SU-DHL-6 (cell line): ENCODE data around the gene APH1B.

Experiments used
- H2AFZ ChIP-seq: fragments of 200-600 bp; sonication (generic); 2 replicates; pipeline ENCODE4 v1.6.1; 2014; ENCODE audit warnings: low read depth, mild to moderate bottlenecking, moderate library complexity, mixed read lengths, antibody characterized with exemption, low read length; ENCODE audit not compliant: severe bottlenecking
- H3F3A ChIP-seq: fragments of 200-600 bp; shearing (Covaris generic); 2 replicates; pipeline ENCODE4 v1.6.0; 2016; ENCODE audit warnings: antibody characterized with exemption, mild to moderate bottlenecking; ENCODE audit not compliant: insufficient read depth
- H3K27ac ChIP-seq: fragments of 200-600 bp; sonication (generic); 2 replicates; pipeline ENCODE4 v1.5.1; 2016; ENCODE audit warnings: low read depth, mild to moderate bottlenecking, low read length, moderate library complexity, mixed read lengths
- H3K27me3 ChIP-seq: fragments of 200-600 bp; sonication (generic), shearing (Covaris generic); 2 replicates; pipeline ENCODE4 v1.6.0; 2014; ENCODE audit warnings: mild to moderate bottlenecking, low read length
- H3K36me3 ChIP-seq: fragments of 200-600 bp; sonication (generic); 2 replicates; pipeline ENCODE4 v1.6.1; 2014; ENCODE audit warnings: mild to moderate bottlenecking, low read length, mixed read lengths
- H3K4me2 ChIP-seq: fragments of 300-600, 200-600 bp; shearing (Covaris generic), sonication (generic); 2 replicates; pipeline ENCODE4 v1.6.0; 2014; ENCODE audit warnings: low read length, low read depth, mild to moderate bottlenecking; ENCODE audit not compliant: poor library complexity, severe bottlenecking
- H3K4me3 ChIP-seq: fragments of 200-600 bp; sonication (generic); 2 replicates; pipeline ENCODE4 v1.5.1; 2014; ENCODE audit warnings: antibody characterized with exemption, low read length, mild to moderate bottlenecking, mixed read lengths; ENCODE audit not compliant: insufficient read depth, poor library complexity, severe bottlenecking
- H3K79me2 ChIP-seq: fragments of 200-600 bp; sonication (generic); 2 replicates; pipeline ENCODE4 v1.6.1; 2014; ENCODE audit warnings: mild to moderate bottlenecking, low read length, moderate library complexity; ENCODE audit not compliant: insufficient read depth
- H3K9ac ChIP-seq: fragments of 200-600 bp; sonication (generic); 2 replicates; pipeline ENCODE4 v1.7.0; 2014; ENCODE audit warnings: mild to moderate bottlenecking, low read length
- H3K9me2 ChIP-seq: fragments of 200-600 bp; sonication (generic); replicated peaks from 2 replicates; pipeline ENCODE4 v1.6.1; 2014; ENCODE audit warnings: low read length; ENCODE audit not compliant: insufficient read depth
- H3K9me3 ChIP-seq: fragments of 200-600 bp; sonication (generic); 2 replicates; pipeline ENCODE4 v1.6.1; 2014; ENCODE audit warnings: low read length, mixed read lengths; ENCODE audit not compliant: insufficient read depth
- H4K20me1 ChIP-seq: fragments of 200-600 bp; sonication (generic); 2 replicates; pipeline ENCODE4 v1.6.1; 2014; ENCODE audit warnings: low read depth, mild to moderate bottlenecking, antibody characterized with exemption, low read length, moderate library complexity, mixed read lengths
- EZH2phosphoT487 ChIP-seq: fragments of 200-600 bp; sonication (generic), shearing (Covaris generic); conservative IDR thresholded peaks from 2 replicates; pipeline ENCODE4 v1.6.1; 2018; ENCODE audit warnings: mild to moderate bottlenecking, antibody characterized with exemption, low read length, moderate library complexity, mixed read lengths
- TF ChIP-seq, protein P1 (sequence below): fragments of 200-600 bp; sonication (generic); IDR thresholded peaks from one replicate; pipeline ENCODE4 v1.5.1; 2017; ENCODE audit warnings: antibody characterized with exemption, mild to moderate bottlenecking, low read length, moderate library complexity; ENCODE audit not compliant: insufficient read depth, poor library complexity, severe bottlenecking

The APH1B gene

DNA sequence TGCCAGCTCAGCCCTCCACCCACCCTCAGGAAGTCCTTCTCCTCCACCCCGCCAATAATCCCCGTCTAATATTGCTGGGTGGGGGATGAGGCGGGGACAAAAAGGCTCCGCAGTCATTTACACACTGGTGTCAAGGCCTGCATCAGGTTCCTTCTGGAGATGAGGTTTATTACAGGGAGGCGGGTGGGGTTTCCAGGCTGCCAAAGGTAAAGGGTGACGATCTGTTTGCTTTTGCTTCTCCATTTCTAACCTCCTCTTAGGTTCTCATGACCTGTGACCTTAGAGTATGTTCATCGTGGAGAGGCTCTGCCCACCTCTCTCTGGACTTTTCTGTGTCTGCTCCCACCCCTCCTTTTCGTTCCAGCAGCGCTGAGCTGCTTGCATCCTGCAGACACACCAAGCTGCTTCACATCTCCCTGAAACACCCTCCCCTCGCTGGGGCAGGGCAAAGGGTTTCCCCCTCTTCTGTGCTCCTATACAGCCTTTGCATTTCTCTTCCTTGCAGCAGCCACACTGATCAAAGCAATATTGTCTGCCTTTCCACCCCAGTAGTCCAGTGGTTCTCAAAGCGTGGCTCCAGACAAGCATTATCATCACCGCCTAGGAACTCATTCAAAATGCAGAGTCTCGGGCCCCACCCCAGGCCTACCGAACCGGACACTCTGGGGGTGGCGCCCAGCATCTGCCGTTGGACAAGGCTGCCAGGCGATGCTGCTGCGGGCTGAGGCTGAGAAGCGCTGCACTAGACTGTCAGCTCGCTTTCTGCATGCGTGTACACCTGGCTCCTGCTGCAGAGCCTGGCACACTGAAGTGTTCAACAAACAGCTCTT lies 77.6 kb downstream of the APH1B start:
- Histone ChIP-seq H3K4me2 (no peak overlapping the region), H2AFZ (no peak overlapping the region)

DNA sequence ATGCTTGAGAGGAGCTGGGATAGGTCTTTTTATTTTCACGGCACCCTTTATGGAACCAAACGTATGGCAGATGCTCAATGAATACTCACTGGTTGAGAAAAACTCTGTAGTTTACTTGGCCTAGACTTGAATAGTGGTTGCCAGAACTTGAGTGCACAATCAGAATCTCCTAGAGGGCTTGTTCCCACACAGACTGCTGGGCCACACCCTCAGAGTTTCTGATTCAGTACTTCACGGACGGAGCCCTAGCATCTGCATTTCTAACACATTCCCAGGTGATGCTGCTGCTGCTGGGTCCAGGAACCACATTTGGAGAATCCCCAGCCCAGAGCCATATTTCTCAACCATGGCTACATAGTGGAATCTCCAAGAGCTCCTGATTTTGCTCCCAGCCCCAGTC lies 79.7 kb downstream of the APH1B start:
- no peak overlapping the region for H3K4me3 ChIP-seq
- no peaks in the 10 kb centered on the region for H3F3A ChIP-seq
- no peaks in the 10 kb centered on the region for H3K79me2 ChIP-seq
- no peaks in the 10 kb centered on the region for H4K20me1 ChIP-seq
- H3K9ac ChIP-seq: no peak overlapping the region
- no peaks in the 10 kb centered on the region for H3K9me2 ChIP-seq
- H3K9me3 ChIP-seq: no peaks in the 10 kb centered on the region
- H2AFZ ChIP-seq: no peak overlapping the region
- no peak overlapping the region for H3K4me2 ChIP-seq
- H3K36me3 ChIP-seq: no peaks in the 10 kb centered on the region
- TF ChIP-seq EZH2phosphoT487: no peak
- no peak overlapping the region for H3K27ac ChIP-seq
- H3K27me3 ChIP-seq: no peaks in the 10 kb centered on the region

More for the DNA sequence above, 77.6 kb downstream of the APH1B start:
- Histone ChIP-seq H3K36me3 (no peaks in the 10 kb centered on the region), H3K4me3 (no peak overlapping the region), H3K9ac (no peak overlapping the region), H3F3A (no peaks in the 10 kb centered on the region), H3K27me3 (no peaks in the 10 kb centered on the region), H3K9me3 (no peaks in the 10 kb centered on the region), H3K27ac (no peak overlapping the region), H4K20me1 (no peaks in the 10 kb centered on the region), H3K9me2 (no peaks in the 10 kb centered on the region), H3K79me2 (no peaks in the 10 kb centered on the region)
- TF ChIP-seq, protein P1, sequence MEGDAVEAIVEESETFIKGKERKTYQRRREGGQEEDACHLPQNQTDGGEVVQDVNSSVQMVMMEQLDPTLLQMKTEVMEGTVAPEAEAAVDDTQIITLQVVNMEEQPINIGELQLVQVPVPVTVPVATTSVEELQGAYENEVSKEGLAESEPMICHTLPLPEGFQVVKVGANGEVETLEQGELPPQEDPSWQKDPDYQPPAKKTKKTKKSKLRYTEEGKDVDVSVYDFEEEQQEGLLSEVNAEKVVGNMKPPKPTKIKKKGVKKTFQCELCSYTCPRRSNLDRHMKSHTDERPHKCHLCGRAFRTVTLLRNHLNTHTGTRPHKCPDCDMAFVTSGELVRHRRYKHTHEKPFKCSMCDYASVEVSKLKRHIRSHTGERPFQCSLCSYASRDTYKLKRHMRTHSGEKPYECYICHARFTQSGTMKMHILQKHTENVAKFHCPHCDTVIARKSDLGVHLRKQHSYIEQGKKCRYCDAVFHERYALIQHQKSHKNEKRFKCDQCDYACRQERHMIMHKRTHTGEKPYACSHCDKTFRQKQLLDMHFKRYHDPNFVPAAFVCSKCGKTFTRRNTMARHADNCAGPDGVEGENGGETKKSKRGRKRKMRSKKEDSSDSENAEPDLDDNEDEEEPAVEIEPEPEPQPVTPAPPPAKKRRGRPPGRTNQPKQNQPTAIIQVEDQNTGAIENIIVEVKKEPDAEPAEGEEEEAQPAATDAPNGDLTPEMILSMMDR: no peak
- no peak for TF ChIP-seq EZH2phosphoT487

DNA sequence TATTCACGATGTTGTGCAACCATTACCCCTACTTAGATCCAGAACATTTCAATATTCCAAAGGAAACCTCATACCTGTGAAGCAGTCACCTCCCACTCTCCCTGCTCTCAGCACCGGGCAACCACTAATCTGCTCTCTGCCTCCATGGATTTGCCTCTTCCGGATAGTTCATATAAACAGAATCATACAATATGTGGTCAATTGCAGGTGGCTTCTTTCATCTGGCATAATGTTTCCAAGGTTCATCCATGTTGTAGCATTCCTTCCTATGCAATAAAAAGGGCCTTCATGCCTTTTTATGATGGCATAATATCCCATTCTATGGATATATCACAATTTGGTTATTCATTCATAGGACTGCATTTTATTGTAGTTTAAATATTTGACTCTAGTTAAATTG lies 80.3 kb downstream of the APH1B start:
- Histone ChIP-seq H3F3A (no peaks in the 10 kb centered on the region), H3K79me2 (no peaks in the 10 kb centered on the region), H2AFZ (no peak overlapping the region), H3K9ac (no peak overlapping the region), H3K9me2 (no peaks in the 10 kb centered on the region), H3K27ac (no peak overlapping the region), H3K36me3 (no peaks in the 10 kb centered on the region), H3K9me3 (no peaks in the 10 kb centered on the region), H3K4me3 (no peak overlapping the region), H4K20me1 (no peaks in the 10 kb centered on the region), H3K27me3 (no peaks in the 10 kb centered on the region), H3K4me2 (no peak overlapping the region)
- TF ChIP-seq, protein P1: no peak
- TF ChIP-seq EZH2phosphoT487: no peak

DNA sequence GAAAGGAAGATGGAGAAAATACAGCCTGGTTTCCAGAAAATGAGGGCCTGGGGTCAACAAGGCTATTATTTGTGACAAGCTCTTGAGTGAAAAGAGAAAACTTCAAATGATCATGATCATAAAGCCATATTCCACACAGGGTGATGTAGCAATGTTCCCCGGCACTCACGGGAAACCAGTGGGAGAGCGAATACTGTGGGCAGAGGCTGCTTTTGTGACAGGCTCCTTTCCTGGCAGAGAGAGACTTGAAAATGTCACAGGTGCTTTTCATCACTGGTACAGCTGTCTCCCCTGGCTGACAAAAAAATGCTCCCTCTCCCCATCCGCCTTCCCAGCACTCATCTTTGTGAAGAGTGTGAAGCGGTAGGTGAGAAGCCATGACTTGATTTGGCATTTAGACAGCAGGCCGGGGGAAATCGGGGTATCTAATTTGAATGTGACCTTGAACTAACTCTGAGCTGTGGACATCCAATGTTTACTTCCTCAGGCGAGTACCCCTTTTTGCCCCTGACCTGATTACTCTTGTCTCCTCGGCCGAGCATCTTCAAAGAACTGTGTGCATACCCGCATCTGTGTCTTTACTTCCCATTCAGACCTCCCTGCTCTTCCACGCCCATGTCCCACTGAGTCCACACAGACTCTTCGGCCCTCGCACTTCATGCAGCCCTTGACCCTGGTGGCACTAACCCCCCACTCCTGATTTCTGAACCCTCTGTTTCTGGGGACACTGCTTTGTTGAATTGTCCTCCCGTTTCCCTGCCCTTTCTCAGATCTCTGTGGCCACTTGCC lies 81.0 kb downstream of the APH1B start:
- no peaks in the 10 kb centered on the region for H3K9me2 ChIP-seq
- H3K27ac ChIP-seq: no peak overlapping the region
- no peaks in the 10 kb centered on the region for H3F3A ChIP-seq
- no peak overlapping the region for H2AFZ ChIP-seq
- H3K9ac ChIP-seq: no peak overlapping the region
- no peaks in the 10 kb centered on the region for H3K36me3 ChIP-seq
- TF ChIP-seq, protein P1: no peak
- no peak for TF ChIP-seq EZH2phosphoT487
- H3K27me3 ChIP-seq: no peaks in the 10 kb centered on the region
- H3K4me3 ChIP-seq: no peak overlapping the region
- no peaks in the 10 kb centered on the region for H3K9me3 ChIP-seq
- H3K4me2 ChIP-seq: no peak overlapping the region
- no peaks in the 10 kb centered on the region for H3K79me2 ChIP-seq
- no peaks in the 10 kb centered on the region for H4K20me1 ChIP-seq
